ENCODE data around the gene SPCS2.
A peak's percentile ranks its signal among the peaks of the same experiment; 100 is the strongest.
"Not testable (repeated sequence)": the region's sequence is repeated elsewhere in the genome, so short reads cannot be mapped to it uniquely, and the experiment has no call there.

Gene SPCS2

GRCh38 chr11:74950374-74950969, 1.4 kb downstream of the SPCS2 start:
- no peak for DNase-seq (ENCODE audit: low read depth)

DNA sequence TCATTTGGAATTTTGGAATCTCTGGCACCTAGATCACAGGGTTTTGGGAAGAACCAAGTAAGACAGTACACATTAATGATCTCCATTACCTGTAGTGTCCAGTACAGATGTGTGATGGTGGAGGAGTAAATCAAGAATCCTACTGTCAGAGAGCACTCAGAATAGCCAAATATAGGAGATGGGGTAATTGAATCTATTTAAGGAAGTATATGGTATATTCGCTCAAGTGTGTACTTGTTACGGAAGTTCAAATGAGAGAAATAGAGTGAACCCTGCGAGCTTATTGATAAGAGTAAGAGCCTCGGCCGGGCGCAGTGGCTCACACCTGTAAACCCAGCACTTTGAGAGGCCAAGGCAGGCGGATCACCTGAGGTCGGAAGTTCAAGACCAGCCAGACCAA, 2.2 kb downstream of the SPCS2 start:
- DNase-seq (ENCODE audit: low read depth), result no peak

GRCh38 chr11:74952752-74953151, 3.7 kb downstream of the SPCS2 start:
- DNase-seq (ENCODE audit: low read depth), result no peak

GRCh38 chr11:74953451-74953850, 4.4 kb downstream of the SPCS2 start:
- DNase-seq (ENCODE audit: low read depth), result no peak

DNA sequence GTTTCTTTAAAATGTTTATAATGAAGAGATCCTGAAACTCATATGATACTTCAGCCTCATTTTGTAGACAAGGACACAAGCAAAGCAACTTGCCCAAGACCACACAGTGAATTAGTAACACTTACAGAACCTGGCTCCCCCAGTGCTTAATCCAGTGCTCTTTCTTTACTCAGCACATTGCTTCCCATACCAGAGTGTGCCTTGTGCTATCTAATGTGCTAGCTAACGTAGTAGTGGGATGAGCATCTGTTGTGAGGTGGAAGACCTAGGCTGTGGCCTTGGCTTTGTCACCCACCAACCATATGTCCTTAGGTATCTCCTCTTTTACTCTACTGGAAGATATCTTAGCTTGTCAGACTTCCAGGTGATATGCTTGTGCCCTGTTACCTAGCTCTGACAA, 5.1 kb downstream of the SPCS2 start:
- DNase-seq (ENCODE audit: low read depth), result no peak

DNA sequence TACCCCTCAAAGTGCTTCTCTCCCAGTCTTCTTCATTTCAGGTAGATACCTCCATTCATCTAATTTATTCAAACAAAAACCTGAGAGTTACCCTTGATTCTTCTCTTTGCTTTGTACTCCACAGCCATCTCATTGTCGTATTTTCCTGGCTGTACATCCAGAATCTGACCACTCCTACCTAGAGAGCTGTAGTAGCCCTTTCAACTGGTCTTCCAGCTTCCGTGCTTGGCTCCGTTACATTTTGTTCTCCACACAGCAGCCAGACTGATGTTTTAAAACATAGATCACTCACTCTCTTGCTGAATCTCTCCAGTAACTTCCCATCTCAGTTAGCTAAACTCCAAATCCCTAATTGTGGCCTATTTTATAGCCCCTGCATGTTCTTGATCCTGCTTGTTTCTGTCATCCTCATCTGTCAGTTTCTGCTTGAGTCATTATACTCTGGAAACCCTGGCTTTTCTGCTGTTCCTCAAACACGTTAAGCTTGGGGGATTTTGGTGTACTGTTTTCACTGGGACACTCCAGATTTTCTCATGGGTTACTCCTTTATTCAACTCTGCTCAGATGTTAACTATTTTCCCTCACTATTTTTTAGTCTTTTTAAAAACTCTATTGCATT, 7.4 kb downstream of the SPCS2 start:
- no peak for DNase-seq (ENCODE audit: low read depth)

DNA sequence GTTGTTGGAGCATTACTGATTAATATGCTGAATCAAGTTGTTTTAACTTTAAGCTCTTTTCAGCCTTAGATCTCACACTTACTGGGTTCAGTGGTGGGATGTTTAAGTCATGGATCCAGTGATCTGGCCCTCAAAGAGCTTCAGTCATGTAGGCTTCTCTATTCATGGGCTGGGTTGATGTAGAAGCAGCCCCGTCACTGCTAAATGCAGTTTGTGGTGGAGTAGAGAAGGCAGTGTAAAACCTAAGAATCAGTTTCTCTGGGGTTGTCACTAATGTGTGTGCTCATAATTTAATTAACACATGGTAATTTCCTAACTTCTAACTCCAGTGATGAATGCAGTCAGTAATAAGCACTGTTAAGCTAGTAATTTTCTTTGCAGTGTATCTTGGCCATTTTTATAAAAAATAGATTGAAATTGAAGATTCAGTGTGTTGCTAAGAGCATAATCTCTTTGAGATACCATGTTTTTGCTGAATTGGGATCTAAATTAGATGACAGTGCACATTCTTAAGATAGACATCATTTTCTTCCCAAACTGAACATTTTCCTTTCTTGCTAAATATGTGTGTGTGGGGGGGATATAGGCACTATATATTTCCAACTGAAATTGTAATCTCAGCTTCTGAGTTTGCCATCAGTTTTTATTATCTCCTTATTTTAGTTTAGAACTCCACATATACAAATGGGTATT, 9.0 kb downstream of the SPCS2 start:
- peak; percentile 24 for DNase-seq (ENCODE audit: low read depth)

- DNase-seq (ENCODE audit: low read depth), result not testable (repeated sequence)
Observed at GRCh38 chr11:74960128-74960527, 11.1 kb downstream of the SPCS2 start.

- no peak for DNase-seq (ENCODE audit: low read depth)
Observed at GRCh38 chr11:74966651-74967050, 17.6 kb downstream of the SPCS2 start.

DNA sequence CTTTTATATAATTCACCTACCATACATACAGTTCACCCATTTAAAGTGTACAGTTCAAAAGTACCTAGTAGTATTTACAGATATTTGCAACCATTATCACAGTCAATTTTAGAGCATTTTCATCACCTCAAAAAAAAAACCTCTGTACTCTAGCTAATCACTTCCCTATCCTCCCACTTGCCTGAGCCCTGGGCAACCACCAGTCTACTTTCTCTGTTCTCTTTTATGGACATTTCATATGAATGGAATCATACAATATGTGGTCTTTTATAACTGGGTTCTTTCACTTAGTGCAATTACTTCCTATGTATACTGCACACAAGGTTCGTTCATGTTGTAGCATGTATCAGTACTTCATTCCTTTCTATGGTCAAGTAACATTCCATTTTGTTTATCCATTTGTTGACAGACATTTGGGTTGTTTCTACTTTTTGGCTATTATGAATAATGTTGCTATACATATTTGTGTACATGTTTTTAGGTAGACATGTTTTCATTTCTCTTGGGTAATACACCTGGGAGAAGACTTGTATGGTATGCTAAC, 21.9 kb downstream of the SPCS2 start:
- DNase-seq (ENCODE audit: low read depth), result no peak

- DNase-seq (ENCODE audit: low read depth), result no peak
Observed at GRCh38 chr11:74971424-74971823, 22.4 kb downstream of the SPCS2 start.

DNA sequence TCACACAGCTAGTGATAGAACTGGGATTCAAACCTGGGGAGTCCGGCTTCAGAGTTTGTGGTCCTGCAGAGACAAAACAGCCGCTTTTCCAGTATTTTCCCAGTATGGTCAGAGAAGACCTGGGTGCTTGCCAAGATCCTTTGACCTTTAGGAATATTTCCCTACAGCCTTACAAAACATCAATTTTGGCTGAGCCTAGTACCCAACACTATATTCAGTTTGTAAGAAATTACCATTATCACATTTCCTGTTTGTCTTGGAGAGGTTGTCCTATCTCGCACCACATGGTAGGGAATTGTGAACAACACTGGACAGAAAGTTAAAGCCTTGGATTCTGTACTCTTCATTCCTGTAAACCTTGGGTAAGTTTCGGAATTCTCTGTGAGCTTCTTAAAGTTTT, 29.0 kb downstream of the SPCS2 start:
- DNase-seq (ENCODE audit: low read depth), result no peak

- DNase-seq (ENCODE audit: low read depth), result no peak
Observed at GRCh38 chr11:74980634-74981033, 31.6 kb downstream of the SPCS2 start.

GRCh38 chr11:74981888-74982287, 32.8 kb downstream of the SPCS2 start:
- no peak for DNase-seq (ENCODE audit: low read depth)

DNA sequence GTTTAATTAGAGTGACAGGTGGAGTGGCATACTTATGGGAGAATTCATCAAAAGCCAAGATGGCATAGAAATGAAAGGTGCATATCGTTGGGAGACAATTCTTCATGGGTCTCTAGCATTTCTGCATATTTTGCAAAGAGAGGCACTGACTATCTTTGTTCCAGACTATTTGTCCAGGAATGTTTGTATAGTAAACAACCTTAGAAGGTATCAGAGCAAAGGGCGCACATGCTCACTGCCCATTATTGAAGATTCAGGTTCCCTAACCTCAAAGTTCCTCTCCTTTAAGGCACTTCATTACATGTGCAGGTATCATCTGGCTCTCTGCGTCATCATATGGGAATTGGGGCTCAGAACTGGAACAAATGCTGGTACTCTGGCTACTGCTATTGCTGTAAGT, 35.0 kb downstream of the SPCS2 start:
- DNase-seq (ENCODE audit: low read depth), result no peak

DNA sequence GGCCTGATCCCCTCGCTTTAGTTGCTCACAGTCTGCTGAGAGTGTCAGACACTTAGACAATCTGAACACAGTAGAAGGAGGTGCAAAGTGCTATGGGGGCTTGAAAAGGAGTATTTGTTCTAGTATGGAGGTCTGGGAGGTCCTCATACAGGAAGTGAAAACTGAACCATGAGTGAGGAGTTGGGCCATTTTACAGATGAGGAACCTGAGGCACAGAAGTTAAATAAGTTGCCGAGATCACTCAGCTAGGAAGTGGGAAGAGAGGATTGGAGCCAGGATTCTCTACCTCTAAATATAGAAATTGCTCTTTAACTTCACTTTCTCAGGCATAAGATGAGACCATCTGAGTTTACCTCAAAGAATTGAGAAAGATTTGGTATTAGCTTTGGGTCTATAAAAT, 35.7 kb downstream of the SPCS2 start:
- no peak for DNase-seq (ENCODE audit: low read depth)

DNA sequence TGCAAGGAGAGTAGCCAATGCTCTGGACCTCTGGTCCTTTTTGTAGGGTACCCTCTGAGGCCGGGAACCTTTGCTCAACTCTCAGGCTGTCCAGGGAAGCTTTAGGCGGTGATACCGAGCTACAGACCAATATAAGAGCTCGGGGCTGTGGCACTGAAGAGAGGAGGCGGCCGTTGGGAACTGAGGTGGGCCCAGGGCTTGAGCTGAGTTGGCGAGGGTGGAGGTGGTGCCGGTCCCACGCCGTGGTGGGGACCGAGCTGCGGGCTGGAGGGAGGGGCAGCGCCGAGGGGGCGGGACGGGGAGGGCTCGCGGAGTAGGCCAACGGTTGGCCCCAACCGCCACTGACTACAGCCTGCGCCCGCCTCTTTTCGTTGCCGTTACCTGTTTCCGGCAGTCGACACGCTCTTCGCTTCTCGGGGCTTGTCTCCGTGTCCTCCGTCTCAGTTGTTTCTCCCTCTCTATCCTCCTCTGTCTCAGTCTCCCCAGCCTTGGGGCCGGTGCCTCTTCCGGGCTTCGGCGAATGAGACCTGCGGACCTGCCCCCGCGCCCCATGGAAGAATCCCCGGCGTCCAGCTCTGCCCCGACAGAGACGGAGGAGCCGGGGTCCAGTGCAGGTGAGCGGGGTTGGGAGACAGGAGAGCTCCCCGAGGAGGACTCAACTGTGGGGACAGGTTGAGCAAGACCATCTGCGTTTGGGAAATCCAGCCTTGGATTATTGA, 39.6 kb downstream of the SPCS2 start, which contains the start of gene NEU3:
Gene NEU3 (plus strand): TSS at position 393 of the 719 bp plus-strand sequence. CDS start 128 bp downstream, at position 521.
- DNase-seq (ENCODE audit: low read depth), result peak; percentile 83

GRCh38 chr11:74989260-74989638, 40.2 kb downstream of the SPCS2 start:
- DNase-seq (ENCODE audit: low read depth), result no peak

GRCh38 chr11:74990150-74990549, 41.1 kb downstream of the SPCS2 start:
- not testable (repeated sequence) for DNase-seq (ENCODE audit: low read depth)

- no peak for DNase-seq (ENCODE audit: low read depth)
Observed at GRCh38 chr11:74990941-74991340, 41.9 kb downstream of the SPCS2 start.

GRCh38 chr11:74992852-74993251, 43.8 kb downstream of the SPCS2 start:
- no peak for DNase-seq (ENCODE audit: low read depth)

GRCh38 chr11:75000975-75001354, 51.9 kb downstream of the SPCS2 start:
- no peak for DNase-seq (ENCODE audit: low read depth)

DNA sequence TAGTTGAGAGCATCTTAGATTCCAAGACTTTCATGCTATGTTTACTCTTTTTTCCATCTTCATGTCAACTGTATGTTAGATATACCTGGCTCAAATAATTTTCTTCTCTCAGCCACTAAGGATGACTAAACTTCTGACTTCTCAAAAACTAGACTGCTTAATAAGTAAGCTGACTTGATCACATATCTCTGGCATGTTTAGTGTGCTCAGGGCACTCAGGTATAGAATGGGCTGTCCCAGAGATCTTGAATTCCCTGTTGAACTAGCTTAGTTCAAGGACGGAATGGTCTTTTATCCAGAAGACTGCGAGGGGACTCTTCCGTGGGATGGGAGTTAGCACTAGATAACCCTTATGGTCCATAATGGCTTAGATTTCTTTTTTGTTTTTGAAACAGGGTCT, 52.6 kb downstream of the SPCS2 start:
- no peak for DNase-seq (ENCODE audit: low read depth)

Data from EH (cell line).